HG02798 (cell line): ENCODE measurements around the gene TAS2R39.
"Not testable (repeated sequence)": the region's sequence is repeated elsewhere in the genome, so short reads cannot be mapped to it uniquely, and the experiment has no call there.

ENCODE experiments used
- ATAC-seq: cut with Tn5 transposase; IDR thresholded peaks from one replicate; pipeline ENCODE4 v1.9.1; 2021; ENCODE audit warnings: mild to moderate bottlenecking; ENCODE audit not compliant: unreplicated experiment, poor library complexity

The TAS2R39 gene

DNA sequence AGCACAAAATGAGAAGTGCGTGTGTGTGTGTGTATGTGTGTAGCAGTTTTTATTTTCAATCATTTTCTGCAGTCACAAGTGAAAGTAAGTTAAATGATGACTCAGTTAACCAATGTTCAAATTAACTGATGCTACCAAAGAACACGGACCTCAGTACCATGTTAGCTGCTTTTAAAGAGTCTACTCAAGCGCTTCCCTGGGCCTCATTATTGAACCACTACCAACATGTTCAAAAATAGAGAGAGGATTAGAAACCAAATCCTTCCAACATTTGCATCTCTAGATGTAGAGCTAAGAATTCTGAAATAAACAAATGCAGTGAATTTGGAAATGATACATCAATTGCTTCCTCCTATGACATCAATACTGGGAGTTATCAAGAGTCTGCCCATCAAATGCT is at the start of gene TAS2R39:
TAS2R39 (plus strand) TSS at position 396 of the 400 bp plus-strand sequence; CDS start at position 396, 0 bp downstream.
- no peak for ATAC-seq

DNA sequence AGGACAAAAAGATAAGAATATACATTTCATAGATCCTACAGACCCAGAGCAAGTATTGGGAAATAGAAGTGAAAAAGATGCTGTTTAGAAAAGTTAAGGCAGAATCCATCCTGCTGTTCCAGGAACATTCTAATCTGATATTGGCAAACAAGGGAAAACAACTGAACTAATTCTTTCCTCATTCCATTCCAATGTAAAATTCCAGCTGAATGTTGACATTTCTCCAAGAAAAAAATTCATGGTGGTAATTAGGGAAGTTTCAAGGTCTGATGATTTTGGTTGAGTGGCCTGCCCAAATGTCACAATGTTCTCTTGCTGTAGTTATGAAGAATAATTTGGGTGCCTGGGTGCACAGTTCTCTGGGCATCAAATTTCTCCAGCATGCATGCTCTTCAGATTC is 36.1 kb upstream of the TAS2R39 start:
- no peak for ATAC-seq

DNA sequence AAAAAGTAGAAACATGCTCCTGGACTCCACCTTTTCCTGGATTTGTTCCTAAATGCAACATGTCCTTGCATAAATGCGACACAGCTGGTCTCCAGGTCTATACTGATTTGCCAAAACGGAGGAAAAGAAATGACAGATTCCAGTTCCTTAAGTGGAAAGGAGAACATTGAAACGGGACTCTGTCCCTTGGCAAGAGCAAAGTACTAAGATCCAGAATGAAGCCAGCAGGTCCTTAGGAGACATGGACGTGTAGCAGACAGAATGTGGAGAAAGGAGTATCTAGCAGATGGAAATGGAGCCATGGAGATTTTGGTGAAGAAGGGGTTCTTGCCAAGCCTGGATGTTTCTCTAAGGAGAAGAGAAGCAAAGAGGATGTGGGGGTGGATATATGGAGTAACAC is 35.2 kb upstream of the TAS2R39 start:
- no peak for ATAC-seq

DNA sequence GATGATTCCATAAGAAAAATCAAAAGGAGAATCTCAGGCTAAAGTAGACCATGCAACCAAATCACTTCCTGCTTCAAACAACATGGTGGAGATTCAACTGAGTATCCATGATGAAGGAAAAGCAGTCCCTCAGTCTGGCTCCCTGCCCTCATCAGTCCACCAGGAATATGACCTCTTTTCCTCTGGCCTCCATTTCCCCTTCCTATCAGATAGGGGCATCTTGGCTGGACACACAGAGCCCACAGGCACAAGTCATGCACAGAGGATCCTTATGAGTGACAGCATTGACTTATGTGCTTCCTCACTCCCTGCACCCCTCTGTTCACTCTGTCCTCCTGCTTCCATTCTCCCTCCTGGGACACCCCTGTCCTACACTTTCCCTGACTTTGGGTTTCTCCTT is 34.6 kb upstream of the TAS2R39 start:
- ATAC-seq = no peak

DNA sequence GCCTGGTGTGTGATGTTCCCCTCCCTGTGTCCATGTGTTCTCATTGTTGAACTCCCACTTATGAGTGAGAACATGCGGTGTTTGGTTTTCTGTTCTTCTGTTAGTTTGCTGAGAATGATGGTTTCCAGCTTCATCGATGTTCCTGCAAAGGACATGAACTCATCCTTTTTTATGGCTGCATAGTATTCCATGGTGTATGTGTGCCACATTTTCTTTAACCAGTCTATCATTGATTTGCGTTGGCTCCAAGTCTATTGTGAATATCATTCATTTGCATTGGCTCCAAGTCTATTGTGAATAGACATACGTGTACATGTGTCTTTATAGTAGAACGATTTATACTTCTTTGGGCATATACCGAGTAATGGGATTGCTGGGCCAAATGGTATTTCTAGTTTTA is 32.5 kb upstream of the TAS2R39 start:
- not testable (repeated sequence) for ATAC-seq

DNA sequence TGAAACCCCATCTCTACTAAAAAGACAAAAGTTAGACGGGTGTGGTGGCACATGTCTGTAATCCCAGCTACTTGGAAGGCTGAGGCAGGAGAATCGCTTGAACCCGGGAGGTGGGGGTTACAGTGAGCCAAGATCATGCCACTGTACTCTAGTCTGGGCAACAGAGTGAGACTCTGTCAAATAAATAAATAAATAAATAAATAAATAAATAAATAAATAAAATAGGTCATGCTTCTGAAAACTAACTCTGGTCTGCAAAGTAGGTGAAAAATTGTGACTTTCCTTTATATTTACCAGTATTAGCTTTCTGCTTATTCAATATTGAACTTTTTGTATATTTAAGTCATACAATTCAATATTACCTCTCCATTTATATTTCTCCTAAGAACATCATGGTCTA is 24.6 kb upstream of the TAS2R39 start:
- not testable (repeated sequence) for ATAC-seq

DNA sequence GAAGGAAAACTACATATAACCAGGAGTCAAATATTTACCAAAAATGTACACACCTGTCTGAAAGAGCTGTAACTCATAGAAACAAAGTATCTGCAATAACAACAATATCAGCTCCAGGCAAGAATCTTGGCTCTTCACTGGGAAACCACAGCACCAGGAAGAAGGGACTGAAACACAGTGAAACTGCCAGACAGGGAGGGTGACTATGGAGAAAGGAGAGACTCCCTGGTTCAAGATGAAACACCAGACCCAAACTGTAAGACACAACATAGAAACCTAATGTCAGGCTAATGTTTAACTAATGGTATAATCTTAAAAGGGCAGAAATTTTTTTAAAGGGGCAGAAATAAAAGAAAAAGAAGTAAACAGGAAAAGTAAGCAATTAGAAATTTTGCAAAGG is 11.5 kb upstream of the TAS2R39 start:
- no peak for ATAC-seq

DNA sequence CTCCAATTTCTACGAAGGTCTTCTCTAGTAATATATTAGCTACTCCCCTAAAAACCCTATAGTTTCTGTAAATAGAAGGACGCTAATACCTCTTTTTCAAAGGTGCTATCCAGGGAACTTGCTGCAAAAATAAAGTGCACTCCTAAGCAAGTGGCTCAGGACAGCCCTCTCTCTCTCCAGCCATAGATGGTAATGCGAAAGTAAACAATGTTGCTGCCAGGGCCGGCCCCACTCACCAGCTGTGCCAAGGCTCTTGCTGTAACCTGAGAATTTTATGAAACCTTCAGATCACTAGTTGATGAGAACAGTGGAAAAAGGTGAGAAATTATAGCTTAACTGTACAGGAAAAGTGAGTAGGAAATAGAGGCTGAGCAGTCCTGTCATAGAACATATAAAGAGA is 10.9 kb upstream of the TAS2R39 start:
- no peak for ATAC-seq

DNA sequence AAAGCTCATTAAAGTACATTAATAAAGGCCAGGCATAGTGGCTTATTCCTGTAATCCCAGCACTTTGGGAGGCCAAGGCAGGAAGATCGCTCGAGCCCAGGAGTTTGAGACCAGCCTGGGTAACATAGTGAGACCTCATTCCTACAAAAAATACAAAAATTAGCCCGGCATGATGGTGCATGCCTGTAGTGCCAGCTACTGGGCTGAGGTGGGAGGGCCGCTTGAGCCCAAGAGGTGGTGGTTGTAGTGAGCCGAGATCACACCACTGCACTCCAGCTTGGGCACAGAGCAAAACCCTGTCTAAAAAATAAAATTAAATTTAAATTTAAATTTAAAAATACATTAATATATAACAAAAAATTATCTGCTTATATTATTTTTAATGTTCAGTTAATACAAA is 7.1 kb upstream of the TAS2R39 start:
- no peak for ATAC-seq

DNA sequence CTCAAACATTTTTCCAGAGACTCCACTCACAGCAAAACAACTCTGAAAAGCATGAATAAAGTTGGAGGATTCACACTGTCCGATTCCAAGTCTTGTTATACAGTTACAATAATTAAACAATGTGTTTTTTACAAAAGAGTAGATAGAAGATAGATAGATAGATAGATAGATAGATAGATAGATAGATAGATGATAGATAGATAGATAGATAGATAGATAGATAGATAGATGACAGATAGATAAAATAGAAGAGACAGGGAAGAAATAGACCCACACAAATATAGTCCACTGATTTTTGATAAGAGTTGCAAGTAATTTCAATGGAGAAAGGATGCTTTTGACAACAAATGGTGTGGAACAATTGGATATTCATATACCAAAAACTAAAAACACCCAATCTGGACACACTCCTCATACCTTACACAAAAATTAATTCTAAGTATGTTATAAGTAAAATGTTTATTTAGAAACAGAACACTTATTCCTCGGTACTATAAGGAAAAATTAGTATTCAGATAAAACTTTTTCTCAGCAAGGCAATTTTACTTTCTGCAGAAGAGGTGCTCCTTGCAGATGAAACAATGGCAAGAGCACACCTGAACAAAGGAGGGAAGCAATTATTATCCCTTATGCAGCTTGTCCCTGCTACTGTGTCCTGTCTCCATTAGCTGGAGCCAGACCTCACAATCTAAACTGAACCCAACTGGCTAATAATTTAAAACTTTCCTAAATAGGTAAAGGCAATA is 5.7 kb upstream of the TAS2R39 start:
- no peak for ATAC-seq

DNA sequence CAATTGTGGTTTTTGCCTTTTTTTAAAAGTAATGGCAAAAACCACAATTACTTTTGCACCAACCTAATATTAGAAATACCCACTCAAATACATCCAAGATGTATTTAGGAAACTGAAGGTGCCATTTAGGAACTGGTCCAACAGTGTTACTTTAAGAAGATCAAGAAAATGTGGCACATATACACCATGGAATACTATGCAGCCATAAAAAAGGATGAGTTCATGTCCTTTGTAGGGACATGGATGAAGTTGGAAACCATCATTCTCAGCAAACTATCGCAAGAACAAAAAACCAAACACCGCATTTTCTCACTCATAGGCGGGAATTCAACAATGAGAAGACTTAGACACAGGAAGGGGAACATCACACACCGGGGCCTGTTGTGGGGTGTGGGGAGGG is 2.4 kb upstream of the TAS2R39 start:
- ATAC-seq = not testable (repeated sequence)

DNA sequence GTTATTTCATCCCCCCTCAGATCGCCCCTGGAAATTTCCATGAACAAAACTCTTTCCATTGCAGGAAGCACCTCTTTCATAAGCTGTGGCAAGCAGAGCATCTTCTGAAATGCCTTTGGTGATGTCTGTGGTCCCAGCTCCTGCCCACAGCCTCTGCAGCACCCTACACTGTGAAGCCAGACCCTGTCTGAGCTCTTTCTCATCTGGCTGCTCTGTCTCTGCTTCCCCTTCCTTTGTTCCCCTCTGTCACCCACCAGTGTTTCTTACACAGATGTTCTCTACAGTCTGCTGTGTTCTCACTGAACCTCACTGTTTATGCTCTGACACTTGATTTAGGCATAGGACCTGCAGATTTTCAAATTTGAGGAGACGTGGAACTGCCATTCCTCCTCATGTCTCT is 1.9 kb upstream of the TAS2R39 start:
- no peak for ATAC-seq

DNA sequence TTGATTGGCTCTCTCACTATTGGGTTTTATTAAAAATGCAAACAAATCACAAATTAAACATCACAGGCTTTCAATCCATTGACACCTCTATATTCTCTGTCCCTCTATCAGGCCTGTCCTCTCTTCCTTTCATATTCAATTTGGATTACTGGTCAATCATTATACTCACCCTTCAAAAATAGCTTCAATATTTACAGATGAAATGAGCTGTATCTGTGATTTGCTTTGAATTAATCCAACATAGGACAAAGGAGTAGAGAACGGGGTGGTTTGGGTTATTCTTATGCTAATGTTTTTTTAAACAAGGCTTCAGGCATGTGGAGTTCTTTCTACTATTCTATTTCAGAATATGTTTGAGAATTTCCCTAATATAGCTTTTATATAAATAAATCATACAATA is 2.3 kb downstream of the TAS2R39 start:
- ATAC-seq = no peak

DNA sequence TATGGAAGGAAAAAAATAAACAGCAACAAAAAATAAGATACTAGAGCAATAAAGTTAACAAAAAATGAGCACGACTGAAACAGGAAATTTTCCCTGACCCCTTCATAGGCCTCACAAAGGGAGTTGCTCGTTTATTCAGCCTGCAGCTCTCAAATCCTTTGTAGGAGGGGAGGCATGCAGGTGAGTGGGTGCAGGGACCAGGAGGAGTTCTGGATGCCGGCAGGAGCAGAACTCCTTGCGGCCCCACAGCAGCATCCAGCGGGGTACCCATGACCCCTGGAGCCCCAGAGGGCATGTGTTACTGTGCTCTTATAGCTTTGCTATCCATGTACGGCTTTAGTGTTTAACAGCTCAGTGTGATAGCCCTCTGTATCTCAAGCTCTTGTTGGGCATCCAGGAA is 5.8 kb downstream of the TAS2R39 start:
- no peak for ATAC-seq

DNA sequence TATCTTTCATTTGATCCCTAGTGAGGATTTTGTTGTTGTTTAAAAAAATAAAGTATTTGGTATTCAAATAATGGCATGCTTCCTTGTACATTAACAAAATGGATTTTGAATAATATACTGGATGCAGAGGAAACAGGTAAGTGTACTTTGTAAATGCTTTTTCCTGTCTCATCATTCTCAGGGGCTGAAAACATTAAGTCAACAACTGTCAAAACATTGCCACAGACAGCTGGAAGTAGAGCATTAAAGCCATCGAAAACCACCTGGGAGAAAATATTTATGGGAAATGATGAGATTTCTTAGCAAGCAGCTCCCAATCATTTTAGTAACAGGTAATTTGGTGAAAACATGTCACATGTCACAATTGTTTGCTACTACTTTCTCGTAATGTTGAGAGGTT is 10.7 kb downstream of the TAS2R39 start:
- no peak for ATAC-seq

DNA sequence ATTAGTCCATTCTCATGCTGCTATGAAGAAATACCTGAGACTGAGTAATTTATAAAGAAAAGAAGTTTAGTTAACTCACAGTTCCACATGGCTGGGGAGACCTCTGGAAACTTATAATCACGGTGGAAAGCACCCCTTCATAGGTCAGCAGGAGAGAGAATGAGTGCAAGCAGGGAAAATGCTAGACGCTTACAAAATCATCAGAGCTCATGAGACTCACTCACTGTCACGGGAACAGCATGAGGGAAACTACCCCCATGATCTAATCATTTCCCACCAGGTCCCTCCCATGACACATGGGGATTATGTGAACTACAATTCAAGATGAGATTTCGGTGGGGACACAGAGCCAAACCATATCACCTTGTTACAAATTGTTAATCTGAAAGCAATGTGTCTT is 15.8 kb downstream of the TAS2R39 start:
- ATAC-seq = no peak

DNA sequence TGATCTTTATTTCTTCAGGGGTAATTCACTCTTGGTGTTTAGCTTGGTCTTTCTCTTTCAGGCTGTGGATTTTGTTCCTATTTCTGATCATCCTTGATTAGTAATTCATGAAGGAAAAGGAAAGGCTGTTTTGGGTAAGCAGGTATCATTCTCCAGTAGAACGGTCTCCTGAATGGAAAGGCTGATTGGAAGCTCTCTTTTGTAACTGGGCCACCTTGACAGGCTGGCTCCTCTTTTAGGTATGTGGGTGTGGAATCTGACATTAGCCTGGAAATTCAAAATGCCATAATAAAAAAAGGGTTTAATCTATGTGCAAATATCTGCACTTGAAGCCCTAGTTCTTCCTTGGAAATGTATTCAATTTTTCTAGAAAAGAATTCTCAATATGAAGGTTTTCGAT is 18.9 kb downstream of the TAS2R39 start:
- no peak for ATAC-seq

DNA sequence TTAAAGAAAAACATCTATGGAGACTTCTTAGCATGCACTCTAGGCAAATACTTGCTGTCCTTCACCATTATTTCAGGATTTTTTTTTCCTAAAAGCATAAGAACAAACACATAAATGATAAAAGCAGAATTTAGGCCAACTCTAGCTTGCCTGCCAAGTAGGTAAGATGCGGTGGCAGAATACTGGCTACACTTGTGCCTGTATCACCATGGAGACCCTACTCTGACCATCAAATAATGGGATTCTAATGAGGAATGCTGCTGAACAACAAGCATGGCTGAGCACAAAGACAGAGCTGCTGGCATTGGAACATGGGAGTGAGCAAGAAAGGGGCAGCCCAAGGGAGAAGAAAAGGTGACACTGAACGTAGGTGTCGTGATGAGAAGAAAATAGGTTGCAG is 20.2 kb downstream of the TAS2R39 start:
- no peak for ATAC-seq

DNA sequence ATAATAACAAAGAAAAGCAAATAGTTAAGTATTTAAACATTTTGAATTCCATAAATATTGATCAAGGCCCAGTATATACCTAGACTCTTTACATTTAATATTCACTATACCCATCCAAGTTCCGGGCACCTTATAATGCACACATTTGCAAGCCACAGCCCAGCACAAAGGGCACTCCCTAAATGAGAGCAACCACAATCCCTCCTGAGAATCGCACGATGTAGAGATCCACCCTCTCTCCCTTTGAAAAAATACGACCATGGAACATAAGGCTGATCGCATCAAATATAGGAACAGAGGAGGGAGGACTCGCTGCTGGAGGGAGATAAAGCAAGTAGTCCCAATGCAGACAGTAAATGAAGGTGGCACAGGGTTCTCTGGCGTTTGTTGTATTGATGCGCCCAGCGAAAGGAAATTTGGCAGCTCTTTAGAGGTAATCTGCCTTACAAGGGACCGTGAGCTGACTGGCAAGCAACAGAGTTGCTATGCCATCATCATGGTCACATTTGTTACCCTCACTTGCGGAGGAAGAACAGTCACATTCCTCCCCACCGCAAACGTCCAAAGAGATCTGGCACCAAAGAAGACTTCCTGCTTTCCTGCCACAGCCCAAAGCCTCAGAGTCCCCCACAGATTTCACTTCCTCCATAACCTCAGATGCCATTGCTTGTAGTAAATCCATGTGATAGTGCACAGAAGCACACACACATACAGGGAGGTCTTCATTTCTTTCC is 22.5 kb downstream of the TAS2R39 start:
- ATAC-seq = peak; percentile 73

DNA sequence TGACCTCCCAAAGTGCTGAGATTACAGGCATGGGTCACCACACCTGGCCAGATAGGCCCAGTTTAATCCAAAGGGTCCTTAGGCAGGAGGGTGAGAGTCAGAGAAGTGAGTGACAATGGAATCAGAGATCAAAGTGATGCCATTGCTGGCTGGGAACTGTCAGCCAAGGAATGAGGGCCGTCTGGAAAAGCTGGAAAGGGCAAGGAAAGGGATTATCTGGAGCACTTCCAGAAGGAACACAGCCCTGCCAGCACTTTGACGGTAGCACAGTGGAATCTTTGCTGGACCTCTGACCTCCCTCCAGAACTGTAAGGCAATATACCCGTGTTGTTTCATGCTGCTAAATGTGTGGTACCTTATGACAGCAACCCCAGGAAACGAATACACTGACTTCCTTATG is 27.3 kb downstream of the TAS2R39 start:
- no peak for ATAC-seq

DNA sequence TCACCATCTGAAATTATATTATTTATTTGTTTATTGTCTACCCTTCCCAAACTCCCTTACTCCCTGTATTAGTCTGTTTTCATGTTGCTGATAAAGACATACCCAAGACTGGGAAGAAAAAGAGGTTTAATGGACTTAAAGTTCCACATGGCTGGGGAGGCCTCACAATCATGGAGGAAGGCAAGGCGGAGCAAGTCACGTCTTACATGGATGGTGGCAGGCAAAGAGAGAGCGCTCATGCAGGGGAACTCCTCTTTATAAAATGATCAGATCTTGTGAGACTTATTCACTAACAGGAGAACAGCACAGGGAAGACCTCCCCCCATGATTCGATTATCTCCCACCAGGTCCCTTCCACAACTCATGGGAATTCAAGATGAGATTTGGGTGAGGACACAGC is 30.3 kb downstream of the TAS2R39 start:
- not testable (repeated sequence) for ATAC-seq
